ENCODE results near the gene TMEM178B. TPM values are rescaled to one million over a fixed set of nuclear protein-coding genes. Genes with fewer than 3 reads are reported as not detected.

The TMEM178B gene
- polyA plus RNA-seq, 1 of the 3 experiments (the other 2 are of a cell fraction): 0.20 TPM

- Histone ChIP-seq H3K27ac (ENCODE audit: low read depth in 2 of 2, low read length in 1 of 2) (no peak overlapping the region), H2AFZ (ENCODE audit: low read depth) (no peak overlapping the region), H3K9me2 (no peaks in the 10 kb centered on the region), H3K9ac (no peak overlapping the region), H3F3A (replicated peaks; ENCODE audit: insufficient read depth) (no peaks in the 10 kb centered on the region), H4K20me1 (ENCODE audit: insufficient read depth) (no peaks in the 10 kb centered on the region), H3K9me3 (no peaks in the 10 kb centered on the region), H3K36me3 (replicated peaks in 1 of 2; ENCODE audit: control insufficient read depth in 1 of 2, insufficient read depth in 2 of 2, low read length in 1 of 2) (no peaks in the 10 kb centered on the region), H3K27me3 (ENCODE audit: insufficient read depth) (no peaks in the 10 kb centered on the region), H3K79me2 (ENCODE audit: insufficient read depth) (no peaks in the 10 kb centered on the region), H3K4me3 (ENCODE audit: low read depth in 2 of 2, low read length in 1 of 2) (no peak overlapping the region), H3K4me2 (no peak overlapping the region), H3K4me1 (ENCODE audit: control insufficient read depth in 1 of 2, insufficient read depth in 2 of 2, low read depth in 1 of 2, low read length in 1 of 2) (peaks cover 0 to 19% of the 10 kb centered on the region in 2 experiments; a peak in 1 of 4 replicates)
- DNase-seq: no peak
- no peak for TF ChIP-seq RFX5 (IDR thresholded peaks at IDR 0.05; ENCODE audit: low read length)
- TF ChIP-seq, protein P1, sequence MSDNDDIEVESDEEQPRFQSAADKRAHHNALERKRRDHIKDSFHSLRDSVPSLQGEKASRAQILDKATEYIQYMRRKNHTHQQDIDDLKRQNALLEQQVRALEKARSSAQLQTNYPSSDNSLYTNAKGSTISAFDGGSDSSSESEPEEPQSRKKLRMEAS (IDR thresholded peaks at IDR 0.05; ENCODE audit: low read depth): no peak
- TF ChIP-seq SMC3 (IDR thresholded peaks at IDR 0.05; ENCODE audit: low read depth, low read length): no peak
- TF ChIP-seq, protein P2, sequence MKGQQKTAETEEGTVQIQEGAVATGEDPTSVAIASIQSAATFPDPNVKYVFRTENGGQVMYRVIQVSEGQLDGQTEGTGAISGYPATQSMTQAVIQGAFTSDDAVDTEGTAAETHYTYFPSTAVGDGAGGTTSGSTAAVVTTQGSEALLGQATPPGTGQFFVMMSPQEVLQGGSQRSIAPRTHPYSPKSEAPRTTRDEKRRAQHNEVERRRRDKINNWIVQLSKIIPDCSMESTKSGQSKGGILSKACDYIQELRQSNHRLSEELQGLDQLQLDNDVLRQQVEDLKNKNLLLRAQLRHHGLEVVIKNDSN (IDR thresholded peaks at IDR 0.05; ENCODE audit: borderline replicate concordance, low read depth): no peak
- TF ChIP-seq CTCF (IDR thresholded peaks at IDR 0.05): no peak
- TF ChIP-seq GATA2 (CRISPR knock-in tag; IDR thresholded peaks at IDR 0.05): no peak
- TF ChIP-seq ELF1 (IDR thresholded peaks at IDR 0.05): no peak
- no peak for TF ChIP-seq YY1 (IDR thresholded peaks at IDR 0.05; ENCODE audit: low read depth)
- TF ChIP-seq SIN3A (IDR thresholded peaks at IDR 0.05; ENCODE audit: borderline replicate concordance, low read depth, low read length): no peak
- TF ChIP-seq NFIC (IDR thresholded peaks at IDR 0.05; ENCODE audit: borderline replicate concordance): no peak
- TF ChIP-seq NRF1 (IDR thresholded peaks at IDR 0.05; ENCODE audit: low read depth, low read length): no peak
- no peak for TF ChIP-seq FOSL2 (IDR thresholded peaks at IDR 0.05; ENCODE audit: borderline replicate concordance, low read depth)
- no peak for TF ChIP-seq TEAD4 (IDR thresholded peaks at IDR 0.05; ENCODE audit: borderline replicate concordance, insufficient read depth)
- no peak for TF ChIP-seq CHD2 (IDR thresholded peaks at IDR 0.05; ENCODE audit: low read length, partially characterized antibody)
- no peak for TF ChIP-seq RAD21 (IDR thresholded peaks at IDR 0.05; ENCODE audit: low read length)
- no peak for TF ChIP-seq RXRA (IDR thresholded peaks at IDR 0.05; ENCODE audit: borderline replicate concordance, low read depth)
- no peak for TF ChIP-seq TCF12 (IDR thresholded peaks at IDR 0.05)
- TF ChIP-seq, protein P3, sequence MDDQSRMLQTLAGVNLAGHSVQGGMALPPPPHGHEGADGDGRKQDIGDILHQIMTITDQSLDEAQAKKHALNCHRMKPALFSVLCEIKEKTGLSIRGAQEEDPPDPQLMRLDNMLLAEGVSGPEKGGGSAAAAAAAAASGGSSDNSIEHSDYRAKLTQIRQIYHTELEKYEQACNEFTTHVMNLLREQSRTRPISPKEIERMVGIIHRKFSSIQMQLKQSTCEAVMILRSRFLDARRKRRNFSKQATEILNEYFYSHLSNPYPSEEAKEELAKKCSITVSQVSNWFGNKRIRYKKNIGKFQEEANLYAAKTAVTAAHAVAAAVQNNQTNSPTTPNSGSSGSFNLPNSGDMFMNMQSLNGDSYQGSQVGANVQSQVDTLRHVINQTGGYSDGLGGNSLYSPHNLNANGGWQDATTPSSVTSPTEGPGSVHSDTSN (IDR thresholded peaks at IDR 0.05): no peak
- POLR2A ChIA-PET: no interaction called here
- CTCF ChIA-PET: no interaction called here
- WGBS (ENCODE audit: low lambda C conversion rate): 45% methylated on average over 6 of the region's 6 CpGs
These were observed 388.1 kb downstream of the TMEM178B start for GRCh38 chr7:141461924-141462323.

Data from SK-N-SH (cell line).